ENCODE measurements around the gene MAFG. TPM values are rescaled to one million over a fixed set of nuclear protein-coding genes. Genes with fewer than 3 reads are reported as not detected.

Gene MAFG
- total RNA-seq, 4 donors from 2014 or later = 10.0 to 26.6 (median 23.5) TPM

- Histone ChIP-seq H3K9me3 (no peaks in the 10 kb centered on the region), H3K4me3 (no peak overlapping the region), H3K36me3 (no peaks in the 10 kb centered on the region), H3K27me3 (peaks cover 0 to 33% (median 0%) of the 10 kb centered on the region in 4 donors), H3K27ac (no peak overlapping the region), H3K4me1 (peaks cover 18 to 44% (median 27%) of the 10 kb centered on the region in 3 donors)
- DNase-seq = no peak
- WGBS, 2 donors = 56 to 58% methylated on average over 14 to 16 of the region's 20 CpGs
- TF ChIP-seq POLR2A (IDR thresholded peaks at IDR 0.05) (no peak), CTCF (IDR thresholded peaks at IDR 0.05) (no peak)
- intact Hi-C loops (cut with DNase I) = no loop called here
These were observed 2.9 kb upstream of the MAFG start for GRCh38 chr17:81930142-81931125.

GRCh38 chr17:81929253-81930141 is 2.0 kb upstream of the MAFG start:
- peaks cover 0 to 33% (median 0%) of the 10 kb centered on the region in 4 donors for H3K27me3 ChIP-seq
- no peak overlapping the region for H3K4me3 ChIP-seq
- H3K9me3 ChIP-seq = no peaks in the 10 kb centered on the region
- intact Hi-C loops (cut with DNase I) = no loop called here
- H3K4me1 ChIP-seq = peaks cover 28 to 54% (median 36%) of the 10 kb centered on the region in 3 donors
- no peak for DNase-seq
- no peak overlapping the region for H3K27ac ChIP-seq
- no peaks in the 10 kb centered on the region for H3K36me3 ChIP-seq
- TF ChIP-seq POLR2A (IDR thresholded peaks at IDR 0.05) = no peak
- TF ChIP-seq CTCF (IDR thresholded peaks at IDR 0.05) = no peak
- 74 to 80% methylated on average over 4 to 9 of the region's 31 CpGs for WGBS, 2 donors

GRCh38 chr17:81928544-81929252 is 1.2 kb upstream of the MAFG start:
- H3K27ac ChIP-seq = peak overlapping the region in 2 of 4 donors; percentile 51 to 99
- intact Hi-C loops (cut with DNase I) = no loop called here
- no peaks in the 10 kb centered on the region for H3K36me3 ChIP-seq
- H3K4me3 ChIP-seq = peak overlapping the region; percentile 79 to 99 (median 97)
- peaks cover 36 to 62% (median 44%) of the 10 kb centered on the region in 3 donors for H3K4me1 ChIP-seq
- WGBS, 2 donors = 20 to 54% methylated on average over 6 to 16 of the region's 44 CpGs
- no peaks in the 10 kb centered on the region for H3K9me3 ChIP-seq
- TF ChIP-seq CTCF (IDR thresholded peaks at IDR 0.05) (no peak), POLR2A (IDR thresholded peaks at IDR 0.05) (no peak)
- no peak for DNase-seq
- H3K27me3 ChIP-seq = peaks cover 0 to 33% (median 0%) of the 10 kb centered on the region in 4 donors

DNA sequence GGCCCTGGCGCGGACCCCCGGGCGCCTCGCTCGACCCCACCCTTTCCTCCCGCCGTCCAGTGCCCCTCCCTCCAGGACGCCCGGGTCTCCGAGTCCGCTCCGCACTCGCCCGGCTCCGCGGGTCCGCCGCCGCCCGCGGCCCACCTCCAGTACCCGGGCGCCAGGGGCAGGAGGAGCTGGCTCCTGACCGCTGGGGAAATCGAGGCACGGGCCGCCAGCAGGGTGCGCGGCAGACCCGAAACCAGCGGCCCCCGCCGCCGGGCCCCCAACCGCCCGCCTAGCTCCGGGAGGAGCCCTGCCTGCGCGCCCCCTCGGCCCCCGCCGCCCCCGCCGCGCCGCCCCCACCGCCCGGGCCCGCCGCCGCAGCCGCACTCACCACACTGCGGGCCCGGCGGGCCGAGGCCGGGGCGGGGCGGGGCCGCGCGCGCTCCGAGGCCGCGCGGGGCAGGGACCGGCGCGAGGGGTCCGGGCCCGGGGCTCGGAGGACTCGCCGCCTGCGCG is 333 bp downstream of the MAFG start:
- intact Hi-C loops (cut with DNase I) = no loop called here
- Histone ChIP-seq H3K27ac (peak overlapping the region; percentile 96 to 99 (median 99)), H3K27me3 (peaks cover 0 to 23% (median 0%) of the 10 kb centered on the region in 4 donors), H3K36me3 (peaks cover 6 to 9% (median 6%) of the 10 kb centered on the region in 3 donors), H3K4me3 (peak overlapping the region; percentile 79 to 99 (median 97)), H3K9me3 (no peaks in the 10 kb centered on the region), H3K4me1 (peaks cover 49 to 76% (median 55%) of the 10 kb centered on the region in 3 donors)
- no CpG with 5 or more reads among the region's 78 CpGs for WGBS, 2 donors
- DNase-seq = no peak
- TF ChIP-seq POLR2A (IDR thresholded peaks at IDR 0.05) (no peak), CTCF (IDR thresholded peaks at IDR 0.05) (no peak)
